Transverse colon (tissue), 4 donors: ENCODE data around the gene C1QTNF6. TPM values are rescaled to one million over a fixed set of nuclear protein-coding genes. Genes with fewer than 3 reads are reported as not detected.

Experiments used
- DNase-seq: peaks from one replicate; pipeline ENCODE4 v3.0.0-alpha.2; 2019
- H3K27ac ChIP-seq, 4 donors: fragments of 200-600 bp; sonication (generic); 2 replicates each; pipeline ENCODE4 v1.5.1; 2016 to 2018; ENCODE audit warnings: inconsistent platforms in 4 of 4
- H3K27me3 ChIP-seq: fragments of 200-600 bp; sonication (generic); 2 replicates; pipeline ENCODE4 v1.5.1; 2017; ENCODE audit warnings: inconsistent platforms
- H3K36me3 ChIP-seq, 4 donors: fragments of 200-600 bp; sonication (generic); 2 replicates each; pipeline ENCODE4 v1.5.1; 2017 to 2019; ENCODE audit warnings: inconsistent platforms in 4 of 4
- H3K4me1 ChIP-seq, 4 donors: fragments of 200-600 bp; sonication (generic); 2 replicates each; pipeline ENCODE4 v1.5.1; 2017 to 2020; ENCODE audit warnings: inconsistent platforms in 4 of 4
- H3K4me3 ChIP-seq, 4 donors: fragments of 200-600 bp; sonication (generic); 1 replicate in 1 of 4; 2 replicates in 3 of 4; pipeline versions ENCODE4 v1.5.1 to v1.6.1; 2017 to 2019; ENCODE audit warnings: inconsistent platforms in 4 of 4
- H3K9me3 ChIP-seq, 2 donors: fragments of 200-600 bp; sonication (generic); 2 replicates each; pipeline ENCODE4 v1.5.1; 2017 to 2019; ENCODE audit warnings: inconsistent platforms in 2 of 2
- EP300 ChIP-seq: sonication (generic); formaldehyde crosslinking; IDR thresholded peaks from one replicate; pipeline ENCODE4 v1.6.1; 2017; ENCODE audit warnings: antibody characterized with exemption, low read depth
- POLR2A ChIP-seq: fragments of 450-650 bp; IDR thresholded peaks from one replicate; pipeline ENCODE4 v1.6.1; 2016; ENCODE audit warnings: antibody characterized with exemption, mild to moderate bottlenecking, moderate library complexity
- POLR2AphosphoS5 ChIP-seq, 3 donors: sonication (generic); formaldehyde crosslinking; IDR thresholded peaks; one replicate each; pipeline ENCODE4 v1.6.1; 2016; ENCODE audit warnings: antibody characterized with exemption in 3 of 3
- WGBS, 2 donors: methylation state at CpG; one replicate each; pipeline ENCODE4 v1.1.5; 2018; ENCODE audit warnings: low coverage in 1 of 2; 5-methylcytosine and 5-hydroxymethylcytosine counted together
- in situ Hi-C, 4 donors: fragments of 200-750 bp; cut with MboI; loops; one replicate each; pipeline versions ENCODE4 v1.15.0 to v1.15.1; 2017; ENCODE audit warnings: low sequenced_read_pairs in 3 of 4, low pct_ligation_motif_present in 1 of 4, low pct_unique_long_range_greater_than_20kb in 1 of 4
- intact Hi-C: fragments of 100-400 bp; cut with DNase I; formaldehyde crosslinking; loops from one replicate; pipeline ENCODE4 v1.15.1; 2023; ENCODE audit warnings: low total_unique reads
- total RNA-seq, 4 donors: library from RNA; depleted of rRNA; stranded (reverse); fragments of >200 nt; gene quantifications; one replicate each; pipeline ENCODE4 v1.1.0, GENCODE V29; 2016
- TF ChIP-seq, protein P1 (sequence below), 5 experiments: fragments of 200-600 bp in 3 of 5; fragments of 450-650 bp in 2 of 5; sonication (generic) in 3 of 5; IDR thresholded peaks; 1 replicate in 2 of 5; 2 replicates in 3 of 5; pipeline ENCODE4 v1.5.1; 2016 to 2017; ENCODE audit warnings: antibody characterized with exemption in 5 of 5, inconsistent platforms in 3 of 5, mild to moderate bottlenecking in 2 of 5, moderate library complexity in 1 of 5

Gene C1QTNF6
- total RNA-seq, 4 donors from 2014 or later: 1.4 to 68.8 (median 7.5) TPM

DNA sequence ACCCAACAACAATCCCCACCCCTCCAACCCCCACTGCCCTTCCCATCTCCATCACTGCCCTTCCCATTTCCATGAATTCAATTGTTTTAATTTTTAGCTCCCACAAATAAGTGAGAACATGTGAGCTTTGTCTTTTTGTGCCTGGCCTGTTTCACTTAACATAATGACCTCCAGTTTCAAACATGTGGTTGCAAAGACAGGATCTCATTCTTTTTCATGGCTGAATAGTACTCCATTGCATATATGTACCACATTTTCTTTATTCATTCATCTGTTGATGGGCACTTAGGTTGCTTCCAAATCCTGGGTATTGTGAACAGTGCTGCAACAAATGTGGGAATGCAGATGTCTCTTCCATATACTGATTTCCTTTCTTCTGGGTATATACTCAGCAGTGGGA, 37.3 kb downstream of the C1QTNF6 start:
- no peak overlapping the region for H3K4me3 ChIP-seq
- in situ Hi-C loops: no loop called here
- DNase-seq: no peak
- H3K9me3 ChIP-seq: no peaks in the 10 kb centered on the region
- H3K27ac ChIP-seq: no peak overlapping the region
- no peaks in the 10 kb centered on the region for H3K36me3 ChIP-seq
- intact Hi-C loops: no loop called here
- peaks cover 5% of the 10 kb centered on the region for H3K27me3 ChIP-seq
- peaks cover 0 to 2% (median 0%) of the 10 kb centered on the region in 4 donors for H3K4me1 ChIP-seq
- TF ChIP-seq POLR2A: no peak
- no peak for TF ChIP-seq EP300
- TF ChIP-seq, protein P1, sequence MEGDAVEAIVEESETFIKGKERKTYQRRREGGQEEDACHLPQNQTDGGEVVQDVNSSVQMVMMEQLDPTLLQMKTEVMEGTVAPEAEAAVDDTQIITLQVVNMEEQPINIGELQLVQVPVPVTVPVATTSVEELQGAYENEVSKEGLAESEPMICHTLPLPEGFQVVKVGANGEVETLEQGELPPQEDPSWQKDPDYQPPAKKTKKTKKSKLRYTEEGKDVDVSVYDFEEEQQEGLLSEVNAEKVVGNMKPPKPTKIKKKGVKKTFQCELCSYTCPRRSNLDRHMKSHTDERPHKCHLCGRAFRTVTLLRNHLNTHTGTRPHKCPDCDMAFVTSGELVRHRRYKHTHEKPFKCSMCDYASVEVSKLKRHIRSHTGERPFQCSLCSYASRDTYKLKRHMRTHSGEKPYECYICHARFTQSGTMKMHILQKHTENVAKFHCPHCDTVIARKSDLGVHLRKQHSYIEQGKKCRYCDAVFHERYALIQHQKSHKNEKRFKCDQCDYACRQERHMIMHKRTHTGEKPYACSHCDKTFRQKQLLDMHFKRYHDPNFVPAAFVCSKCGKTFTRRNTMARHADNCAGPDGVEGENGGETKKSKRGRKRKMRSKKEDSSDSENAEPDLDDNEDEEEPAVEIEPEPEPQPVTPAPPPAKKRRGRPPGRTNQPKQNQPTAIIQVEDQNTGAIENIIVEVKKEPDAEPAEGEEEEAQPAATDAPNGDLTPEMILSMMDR (IDR thresholded peaks at IDR 0.05): no peak
- TF ChIP-seq POLR2AphosphoS5 (IDR thresholded peaks at IDR 0.05): no peak

DNA sequence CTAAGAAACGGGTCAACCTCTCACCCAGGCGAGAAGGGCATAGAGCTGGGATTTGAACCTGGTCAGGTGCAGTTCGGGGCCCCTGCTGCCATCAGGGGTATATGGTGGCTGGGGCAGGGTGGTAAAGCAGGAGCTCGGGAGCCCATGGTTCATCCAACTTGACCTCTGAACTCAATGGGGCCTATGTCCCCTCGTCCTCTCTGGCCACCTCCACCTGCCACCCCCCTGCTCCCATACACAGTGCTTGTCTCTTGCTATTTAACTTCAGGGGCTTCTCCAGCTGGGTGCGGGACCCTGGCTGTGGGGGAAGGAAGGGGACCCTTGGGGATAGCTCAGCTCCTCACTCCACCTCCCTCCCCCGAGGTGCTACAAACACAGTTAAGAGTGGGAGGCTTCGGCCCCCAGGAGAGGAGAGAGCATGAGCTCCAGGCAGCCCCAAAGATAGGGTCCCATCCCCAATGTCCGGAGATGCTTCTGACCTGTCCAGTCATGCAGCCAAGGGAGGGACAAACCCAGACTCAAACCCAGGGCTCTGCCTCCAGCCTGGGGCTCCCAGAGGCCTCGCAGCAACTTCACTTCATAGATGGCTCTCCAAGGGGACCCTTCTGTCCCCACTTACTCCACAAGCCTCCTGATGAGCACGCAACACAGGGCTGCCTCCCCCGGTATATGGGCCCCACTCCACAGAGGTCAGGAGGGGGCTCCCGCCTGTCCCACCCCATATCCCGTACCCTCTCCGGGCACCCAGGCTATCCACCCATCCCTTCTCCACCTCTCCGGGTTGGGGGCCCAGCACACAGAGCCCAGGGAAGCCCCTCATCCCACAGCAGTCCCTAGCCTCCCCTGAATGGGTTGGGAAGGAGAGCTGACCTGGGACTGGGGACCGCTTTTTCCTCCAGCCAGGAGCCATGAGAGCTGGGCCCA, 39.0 kb downstream of the C1QTNF6 start:
- TF ChIP-seq EP300: no peak
- peak overlapping the region in 3 of 4 donors; percentile 19 to 34 (median 21) for H3K4me3 ChIP-seq
- in situ Hi-C loops (no loop called here), intact Hi-C loops (no loop called here)
- H3K4me1 ChIP-seq: peaks cover 0 to 9% (median 0%) of the 10 kb centered on the region in 4 donors
- WGBS, 2 donors: 78 to 80% methylated on average over 1 to 17 of the region's 17 CpGs
- peak overlapping the region; percentile 26 to 57 (median 38) for H3K27ac ChIP-seq
- no peak for DNase-seq
- H3K36me3 ChIP-seq: no peaks in the 10 kb centered on the region
- H3K9me3 ChIP-seq: no peaks in the 10 kb centered on the region
- H3K27me3 ChIP-seq: peaks cover 15% of the 10 kb centered on the region

DNA sequence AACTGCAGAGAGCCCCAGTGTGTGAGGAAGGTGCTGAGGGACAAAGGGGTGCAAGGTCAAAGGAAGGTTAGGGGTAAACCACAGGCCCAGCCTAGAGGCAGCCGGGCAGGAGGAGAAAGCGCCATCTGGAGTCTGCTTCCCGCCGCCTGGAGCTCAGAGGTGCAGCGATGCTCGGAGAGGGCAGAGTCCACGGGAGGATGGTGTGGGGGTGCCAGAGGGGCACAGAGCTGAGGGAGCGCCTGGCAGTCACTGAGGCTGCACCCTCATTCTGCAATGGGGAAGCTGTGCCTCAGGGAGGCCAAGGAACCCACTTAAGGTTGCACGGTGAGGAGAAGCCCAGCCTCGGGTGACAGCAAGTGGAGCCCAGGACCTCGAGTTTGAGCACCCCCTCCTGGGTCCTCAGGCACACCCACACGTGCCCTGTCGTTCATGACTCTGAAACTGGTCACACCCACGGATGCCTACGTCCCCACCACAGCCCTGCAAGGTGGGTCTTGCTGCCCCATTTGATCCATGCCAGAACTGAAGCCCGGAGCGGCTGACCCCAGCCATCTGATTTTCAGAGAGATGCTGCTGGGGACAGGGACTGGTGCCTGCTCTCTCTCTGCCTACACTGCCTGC, 39.9 kb downstream of the C1QTNF6 start:
- intact Hi-C loops (no loop called here), in situ Hi-C loops (no loop called here)
- DNase-seq: no peak
- no peak for TF ChIP-seq POLR2A
- TF ChIP-seq, protein P1 (IDR thresholded peaks at IDR 0.05): no peak
- no peak for TF ChIP-seq EP300
- no peak for TF ChIP-seq POLR2AphosphoS5 (IDR thresholded peaks at IDR 0.05)
- Histone ChIP-seq H3K27ac (no peak overlapping the region), H3K36me3 (no peaks in the 10 kb centered on the region), H3K4me1 (peaks cover 0 to 9% (median 0%) of the 10 kb centered on the region in 4 donors), H3K4me3 (peak overlapping the region in 1 of 4 donors; percentile 34), H3K9me3 (no peaks in the 10 kb centered on the region), H3K27me3 (peaks cover 15% of the 10 kb centered on the region)
- 0 to 50% methylated on average over 1 to 17 of the region's 17 CpGs for WGBS, 2 donors

DNA sequence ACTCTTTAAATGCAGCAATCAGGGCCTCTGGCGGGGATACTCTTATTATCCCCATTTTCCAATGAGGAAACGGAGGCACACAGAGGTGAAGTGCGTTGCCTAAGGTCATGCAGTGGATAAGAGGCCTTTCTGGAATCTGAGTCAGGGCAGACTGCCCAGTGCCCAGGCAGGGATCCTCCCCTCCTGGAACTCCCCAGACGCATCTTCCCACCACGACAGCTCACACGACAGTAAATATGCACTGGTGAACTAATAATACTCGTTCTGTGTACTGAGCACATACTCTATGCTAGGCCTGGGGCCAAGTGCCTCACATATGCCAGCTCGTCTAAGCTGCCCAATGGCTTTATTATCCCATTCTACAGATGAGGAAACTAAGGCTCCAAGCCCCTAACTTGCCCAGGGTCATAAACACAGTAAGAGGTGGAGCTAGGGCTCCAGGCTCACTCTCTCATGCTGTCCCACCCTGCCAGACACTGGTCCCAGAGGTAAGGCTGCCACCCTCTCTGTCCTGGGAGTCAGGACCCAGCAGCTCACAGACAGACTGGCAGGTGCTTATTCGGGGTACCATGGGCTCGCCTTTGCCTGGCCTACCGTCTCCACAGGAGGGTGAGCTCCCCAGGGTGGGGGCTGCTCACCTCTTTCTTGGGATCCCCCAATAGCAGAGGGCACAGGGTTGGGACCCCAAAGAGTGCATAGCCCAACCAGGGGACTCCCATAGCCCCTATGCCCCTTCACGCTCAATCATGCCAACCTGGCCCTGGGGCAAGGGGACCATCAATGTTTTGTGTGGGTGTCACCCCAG, 40.7 kb downstream of the C1QTNF6 start:
- H3K9me3 ChIP-seq: no peaks in the 10 kb centered on the region
- H3K27me3 ChIP-seq: peaks cover 15% of the 10 kb centered on the region
- H3K36me3 ChIP-seq: no peaks in the 10 kb centered on the region
- 71% methylated on average over 10 of the region's 12 CpGs; no CpG with 5 or more reads in 1 of the 2 donors for WGBS, 2 donors
- H3K4me1 ChIP-seq: peaks cover 0 to 9% (median 0%) of the 10 kb centered on the region in 4 donors
- intact Hi-C loops: no loop called here
- DNase-seq: no peak
- H3K4me3 ChIP-seq: no peak overlapping the region
- no peak overlapping the region for H3K27ac ChIP-seq
- TF ChIP-seq, protein P1 (IDR thresholded peaks at IDR 0.05): no peak
- TF ChIP-seq EP300: no peak
- no peak for TF ChIP-seq POLR2A
- no peak for TF ChIP-seq POLR2AphosphoS5 (IDR thresholded peaks at IDR 0.05)
- in situ Hi-C loops: no loop called here
